HG03045 (cell line): Measurements from ENCODE around the gene GTF2H3.

Source experiments
- ATAC-seq: cut with Tn5 transposase; IDR thresholded peaks from one replicate; pipeline ENCODE4 v1.9.1; 2021; ENCODE audit warnings: mild to moderate bottlenecking, moderate library complexity; ENCODE audit not compliant: unreplicated experiment

GTF2H3 gene

GRCh38 chr12:123645380-123645779 lies 11.8 kb downstream of the GTF2H3 start:
- ATAC-seq, result no peak

- no peak for ATAC-seq
These were observed 12.2 kb downstream of the GTF2H3 start for GRCh38 chr12:123645878-123646277.

- ATAC-seq, result no peak
These were observed 14.8 kb downstream of the GTF2H3 start for GRCh38 chr12:123648401-123648800.

- ATAC-seq, result no peak
These were observed 20.6 kb downstream of the GTF2H3 start for GRCh38 chr12:123654129-123654701.

- ATAC-seq, result peak; percentile 92
These were observed 21.8 kb downstream of the GTF2H3 start for GRCh38 chr12:123655420-123655819.

GRCh38 chr12:123656392-123656791 lies 22.8 kb downstream of the GTF2H3 start:
- no peak for ATAC-seq

DNA sequence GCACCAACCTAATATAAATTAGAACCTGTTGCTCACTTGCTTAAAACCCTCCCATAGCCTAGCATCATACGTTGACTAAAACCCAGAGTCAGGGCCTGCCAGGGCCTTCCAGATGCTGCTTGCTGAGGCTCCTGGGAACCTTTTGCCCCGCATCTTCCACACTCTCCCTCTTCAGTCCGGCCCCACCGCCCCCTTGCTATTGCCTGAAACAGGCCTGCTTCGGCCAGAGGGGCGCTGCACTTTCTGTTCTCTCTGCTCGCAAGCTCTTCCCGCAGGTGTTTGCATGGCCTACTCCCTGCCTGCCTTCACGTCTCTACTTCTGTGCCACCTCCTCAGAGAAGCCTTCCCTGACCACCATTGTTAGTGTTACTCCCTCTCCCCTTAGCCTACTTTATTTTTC lies 23.6 kb downstream of the GTF2H3 start:
- ATAC-seq, result no peak

DNA sequence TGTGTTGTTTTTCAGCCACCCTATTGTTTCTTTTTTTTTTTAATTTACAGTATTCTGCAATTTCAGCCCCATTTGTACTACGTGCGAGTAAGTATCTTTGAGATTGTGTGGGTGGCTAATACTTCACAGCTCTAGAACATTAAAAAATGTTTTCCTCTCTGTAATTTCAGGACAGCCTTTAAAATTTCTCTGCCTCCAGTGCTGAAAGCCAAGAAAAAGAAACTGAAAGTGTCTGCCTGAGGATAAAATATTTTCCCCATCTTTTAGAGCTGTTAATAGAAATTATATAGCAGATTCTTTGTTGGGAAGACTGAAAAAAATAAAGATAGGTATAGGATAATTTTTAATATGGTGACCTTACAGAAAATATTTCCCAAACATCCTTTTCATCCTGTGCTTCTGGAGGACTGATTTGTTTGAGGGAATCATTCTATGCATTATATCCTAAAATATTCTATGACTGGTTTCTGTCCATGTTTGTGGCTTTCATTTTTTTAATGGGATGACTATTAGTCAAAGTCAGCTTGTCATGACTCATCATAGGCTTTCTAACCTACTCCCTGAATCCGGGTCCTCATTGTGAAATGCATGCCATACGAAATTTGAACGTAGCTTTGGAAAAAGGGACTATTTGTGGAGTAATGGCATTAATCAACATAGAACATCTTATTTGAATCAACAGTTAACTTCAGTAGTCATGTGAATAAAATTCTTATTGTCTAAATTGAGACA lies 26.5 kb downstream of the GTF2H3 start:
- ATAC-seq, result no peak

GRCh38 chr12:123667771-123668170 lies 34.1 kb downstream of the GTF2H3 start:
- ATAC-seq, result no peak

DNA sequence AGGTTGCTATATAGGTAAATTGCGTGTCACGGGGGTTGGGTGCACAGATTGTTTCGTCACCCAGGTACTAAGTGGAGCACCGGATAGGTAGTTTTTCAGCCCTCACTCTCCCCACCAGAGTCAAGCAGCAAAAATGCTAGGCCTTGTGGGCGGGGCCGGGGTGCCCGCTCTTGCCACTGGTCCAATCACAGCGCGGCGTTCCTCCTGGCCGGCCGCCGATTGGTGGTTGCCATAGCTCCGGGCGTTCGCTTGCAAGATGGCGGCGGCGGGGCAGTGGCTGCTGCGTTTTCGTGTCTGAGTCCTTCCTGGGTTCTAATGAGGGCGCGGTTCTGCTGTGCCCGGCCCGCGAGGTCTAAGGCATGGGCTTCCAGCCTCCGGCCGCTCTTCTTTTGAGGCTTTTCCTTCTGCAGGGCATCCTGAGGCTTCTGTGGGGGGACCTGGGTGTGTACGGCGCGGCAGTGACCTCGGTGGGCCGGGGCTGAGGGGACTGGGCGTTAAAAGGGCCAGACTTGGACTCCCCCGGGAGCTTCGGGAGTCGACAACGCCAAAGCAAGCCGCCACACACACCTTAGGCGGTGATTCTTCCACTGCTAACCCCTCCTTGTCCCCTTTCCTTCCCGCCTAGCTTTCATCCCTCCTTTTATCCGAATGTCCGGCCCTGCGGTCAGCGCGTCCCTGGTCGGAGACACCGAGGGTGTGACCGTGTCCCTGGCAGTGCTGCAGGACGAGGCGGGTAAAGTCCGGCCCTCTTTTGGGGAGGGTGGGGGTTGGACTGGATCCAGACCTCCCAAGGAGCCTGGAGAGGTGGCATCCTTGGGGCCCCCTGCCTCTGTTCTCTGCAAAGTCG lies 37.5 kb downstream of the GTF2H3 start, which contains the start of gene TCTN2:
Gene TCTN2 (plus strand): TSS at position 232 of the 847 bp plus-strand sequence. CDS start 128 bp downstream, at position 360.
- peak; percentile 99 for ATAC-seq

GRCh38 chr12:123671876-123672275 lies 38.2 kb downstream of the GTF2H3 start:
- ATAC-seq, result no peak

- ATAC-seq, result no peak
These were observed 41.8 kb downstream of the GTF2H3 start for GRCh38 chr12:123675436-123675835.

DNA sequence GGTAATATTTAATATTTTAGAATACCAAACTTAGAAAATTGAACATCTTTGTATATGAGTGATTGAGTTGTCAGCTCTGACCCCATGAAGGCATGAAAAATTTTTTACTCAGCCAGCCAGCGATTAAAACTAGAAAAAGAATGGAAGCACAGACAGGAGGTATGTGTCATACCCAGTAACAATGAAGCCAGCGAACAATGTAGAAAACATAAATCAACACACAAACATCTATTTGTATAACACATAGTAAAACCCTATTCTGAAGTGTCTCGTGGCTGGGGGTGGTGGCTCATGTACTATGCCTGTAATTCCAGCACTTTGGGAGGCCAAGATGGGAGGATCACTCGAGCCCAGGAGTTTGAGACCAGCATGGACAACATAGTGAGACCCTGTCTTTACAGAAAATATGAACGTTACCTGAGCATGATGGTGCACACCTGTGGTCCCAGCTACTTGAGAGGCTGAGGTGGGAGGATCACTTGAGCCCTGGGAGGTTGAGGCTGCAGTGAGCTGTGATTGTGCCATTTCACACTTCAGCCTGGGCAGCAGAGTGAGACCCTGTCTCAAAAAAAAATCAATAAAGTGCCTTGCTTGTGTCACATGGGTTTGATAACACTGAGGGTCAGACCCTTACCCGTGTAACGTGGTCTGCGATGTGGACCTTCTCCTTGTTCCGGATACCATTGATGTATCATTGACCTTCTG lies 43.1 kb downstream of the GTF2H3 start:
- no peak for ATAC-seq

DNA sequence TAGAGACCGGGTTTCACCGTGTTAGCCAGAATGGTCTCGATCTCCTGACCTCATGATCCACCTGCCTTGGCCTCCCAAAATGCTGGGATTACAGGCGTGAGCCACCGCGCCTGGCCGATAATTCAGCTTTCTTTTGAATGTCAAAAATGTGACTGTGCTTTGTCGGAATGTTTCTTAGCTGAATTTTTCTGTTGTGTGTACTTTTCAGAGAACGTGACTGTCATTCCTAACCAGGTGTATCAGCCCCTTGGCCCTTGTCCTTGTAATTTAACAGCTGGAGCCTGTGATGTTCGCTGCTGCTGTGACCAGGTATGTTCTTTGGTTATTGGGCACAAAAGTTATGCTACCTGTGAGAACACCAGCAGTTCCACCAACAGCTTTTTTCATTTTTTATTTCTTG lies 45.4 kb downstream of the GTF2H3 start:
- no peak for ATAC-seq

DNA sequence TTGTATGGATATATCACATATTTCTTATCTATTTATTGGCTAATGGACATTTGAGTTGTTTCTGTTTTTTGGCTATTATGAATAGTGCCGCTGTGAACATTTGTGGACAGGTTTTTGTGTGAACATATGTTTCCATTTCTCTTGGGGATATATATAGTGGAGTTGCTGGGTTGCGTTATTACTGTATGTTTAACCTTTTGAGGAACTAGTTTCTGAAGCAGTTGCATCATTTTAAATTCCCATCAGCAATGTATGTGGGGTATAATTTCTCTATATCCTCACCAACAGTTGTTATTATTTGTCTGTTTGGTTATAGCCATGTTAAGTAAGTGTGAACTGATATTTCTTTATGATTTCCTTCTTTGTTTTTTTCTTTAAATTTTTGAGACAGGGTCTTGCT lies 48.0 kb downstream of the GTF2H3 start:
- no peak for ATAC-seq

GRCh38 chr12:123683964-123684363 lies 50.3 kb downstream of the GTF2H3 start:
- ATAC-seq, result no peak

- no peak for ATAC-seq
These were observed 53.1 kb downstream of the GTF2H3 start for GRCh38 chr12:123686636-123687190.

- no peak for ATAC-seq
These were observed 56.7 kb downstream of the GTF2H3 start for GRCh38 chr12:123690191-123690840.

DNA sequence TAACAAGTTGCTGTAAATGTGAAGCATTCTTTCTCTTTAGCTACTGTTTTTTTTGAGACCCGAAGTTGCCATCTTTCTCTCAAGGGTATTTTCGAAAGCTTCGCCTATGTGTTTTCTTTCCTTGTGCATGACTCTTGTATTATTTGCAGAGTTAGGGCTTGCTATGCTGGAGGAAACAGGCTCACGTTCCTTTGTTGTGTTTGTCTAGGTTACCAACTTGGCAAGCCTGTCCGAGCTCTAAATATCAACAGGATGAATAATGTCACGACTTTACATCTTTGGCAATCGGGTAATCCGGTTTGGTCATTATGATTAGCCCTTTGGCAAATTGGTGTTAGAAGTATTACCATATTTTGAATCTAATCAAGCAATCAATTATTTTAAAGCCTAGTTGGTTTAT lies 62.6 kb downstream of the GTF2H3 start:
- no peak for ATAC-seq

DNA sequence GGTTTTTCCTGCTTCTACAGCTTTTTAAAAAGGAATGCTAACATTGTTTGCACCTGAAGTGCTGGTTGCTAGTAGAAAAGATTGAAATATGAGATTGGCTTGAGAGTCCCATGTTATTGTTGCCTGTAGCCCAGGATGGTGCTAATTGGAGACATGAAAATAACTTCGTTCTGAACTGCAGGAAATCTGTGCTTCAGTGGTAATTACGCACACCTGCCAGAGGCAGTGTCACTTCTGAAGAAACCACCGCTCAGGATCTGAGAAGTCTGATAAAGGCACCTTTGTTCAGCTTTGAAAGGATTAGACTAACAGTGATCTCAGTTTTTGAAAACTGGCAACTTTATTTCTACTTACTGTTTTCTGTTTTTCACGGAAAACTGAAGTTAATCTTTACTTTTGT lies 63.0 kb downstream of the GTF2H3 start:
- no peak for ATAC-seq
